Choroid plexus epithelial cell (primary cell): ENCODE data around the gene LTBP1.

Source experiments
- DNase-seq: peaks from one replicate; pipeline ENCODE4 v3.0.0-alpha.2; 2010; ENCODE audit warnings: low read depth
- H3K4me3 ChIP-seq: 2 replicates; pipeline ENCODE4 v1.5.1; 2011; ENCODE audit warnings: low read depth, mild to moderate bottlenecking, control low read depth, low read length, moderate library complexity
- CTCF ChIP-seq: conservative IDR thresholded peaks from 2 replicates; pipeline ENCODE4 v1.5.1; 2011; ENCODE audit warnings: low read depth, mild to moderate bottlenecking, control low read depth, inconsistent platforms, low read length, moderate library complexity

The LTBP1 gene

DNA sequence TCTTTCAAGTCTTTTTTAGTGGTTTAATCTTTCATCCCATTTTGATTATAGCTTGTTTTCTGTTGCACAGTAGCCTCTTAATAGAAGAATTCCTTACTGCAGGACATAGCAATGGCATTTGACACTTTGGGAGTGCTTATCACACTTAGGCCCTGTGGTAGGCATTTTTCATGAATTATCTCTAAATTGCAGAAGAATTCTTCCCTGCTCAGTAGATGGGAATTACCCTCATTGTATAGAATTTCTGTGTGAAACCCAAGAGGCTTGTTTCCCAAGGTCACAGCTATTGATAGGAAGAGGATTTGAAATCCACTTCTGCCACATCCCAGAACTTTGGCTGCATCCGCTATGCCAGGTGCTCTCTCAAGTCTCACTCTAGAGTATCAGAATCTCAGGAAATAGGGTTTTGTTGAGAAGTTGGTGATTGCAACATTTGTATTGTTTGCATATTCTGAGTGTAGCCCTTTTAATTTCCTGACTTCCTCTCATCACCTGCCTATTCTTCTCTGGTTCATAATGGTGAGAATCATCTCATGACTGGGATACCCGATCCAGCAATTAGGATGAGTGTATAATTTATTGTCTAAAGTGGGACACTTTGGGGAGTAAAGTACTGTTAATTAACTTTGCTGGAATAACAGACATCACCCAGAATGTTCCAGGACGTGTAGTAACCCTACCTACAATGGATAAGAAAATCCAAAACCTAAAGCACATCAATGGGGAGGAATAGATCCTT is 274.5 kb downstream of the LTBP1 start:
- no peak for DNase-seq
- TF ChIP-seq CTCF = no peak
- no peak overlapping the region for H3K4me3 ChIP-seq

DNA sequence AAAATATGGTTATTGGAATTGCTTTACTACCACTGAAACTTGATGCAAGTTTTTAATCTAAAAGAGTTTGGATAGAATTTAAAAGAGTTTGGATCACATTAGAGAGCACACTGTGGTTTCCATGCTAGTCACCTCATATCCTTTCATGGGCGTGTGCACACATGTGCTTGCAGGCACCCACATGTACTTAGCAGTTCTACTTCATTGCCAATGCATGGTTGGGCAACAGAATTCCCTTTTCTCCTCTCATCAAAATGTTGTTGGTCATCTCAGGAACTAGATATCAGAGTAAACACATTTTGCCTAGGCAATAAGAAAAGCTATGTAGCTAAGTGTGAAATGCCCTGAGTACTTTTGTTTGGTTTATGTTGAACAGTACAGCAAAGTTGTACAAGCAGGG is 275.6 kb downstream of the LTBP1 start:
- no peak overlapping the region for H3K4me3 ChIP-seq
- no peak for TF ChIP-seq CTCF
- DNase-seq = no peak

- peak; percentile 86 for DNase-seq
- H3K4me3 ChIP-seq = no peak overlapping the region
Observed at GRCh38 chr2:33223856-33224255, 277.1 kb downstream of the LTBP1 start.

DNA sequence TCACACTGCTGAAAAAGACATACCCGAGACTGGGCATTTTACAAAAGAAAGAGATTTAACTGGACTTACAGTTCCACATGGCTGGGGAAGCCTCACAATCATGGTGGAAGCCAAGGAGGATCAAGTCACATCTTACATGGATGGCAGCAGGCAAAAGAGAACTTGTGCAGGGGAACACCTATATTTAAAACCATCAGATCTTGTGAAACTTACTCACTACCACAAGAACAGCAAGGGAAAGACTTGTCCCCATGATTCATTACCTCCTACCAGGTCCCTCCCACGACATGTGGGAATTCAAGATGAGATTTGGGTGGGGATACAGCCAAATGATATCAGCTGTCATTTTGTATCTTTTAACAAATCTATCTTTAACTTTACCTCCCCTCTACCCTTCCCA is 278.6 kb downstream of the LTBP1 start:
- no peak for TF ChIP-seq CTCF
- DNase-seq = no peak
- no peak overlapping the region for H3K4me3 ChIP-seq

More at GRCh38 chr2:33223856-33224255, 277.1 kb downstream of the LTBP1 start:
- TF ChIP-seq CTCF = no peak

DNA sequence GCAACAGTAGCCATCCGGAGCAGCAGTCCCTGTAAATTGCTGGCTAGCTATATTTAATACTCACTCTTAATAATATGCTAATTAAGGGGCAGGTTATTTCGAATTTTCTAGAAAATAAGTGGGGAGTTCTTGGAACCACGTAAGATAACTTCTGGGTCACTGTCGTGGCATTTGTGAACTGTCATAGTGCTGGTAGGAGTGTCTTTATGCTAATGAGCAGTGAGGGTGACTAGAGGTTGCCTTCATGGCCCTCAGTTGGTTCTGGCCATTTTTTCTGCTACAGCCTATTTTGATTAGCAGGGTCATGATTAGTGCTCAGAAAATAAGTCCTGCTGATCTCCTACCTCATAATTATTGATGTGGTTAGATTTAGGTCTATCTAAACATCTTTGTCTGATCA is 279.8 kb downstream of the LTBP1 start:
- DNase-seq = no peak
- H3K4me3 ChIP-seq = no peak overlapping the region
- no peak for TF ChIP-seq CTCF

- no peak overlapping the region for H3K4me3 ChIP-seq
- no peak for TF ChIP-seq CTCF
- DNase-seq = no peak
Observed at GRCh38 chr2:33229646-33230045, 282.9 kb downstream of the LTBP1 start.

DNA sequence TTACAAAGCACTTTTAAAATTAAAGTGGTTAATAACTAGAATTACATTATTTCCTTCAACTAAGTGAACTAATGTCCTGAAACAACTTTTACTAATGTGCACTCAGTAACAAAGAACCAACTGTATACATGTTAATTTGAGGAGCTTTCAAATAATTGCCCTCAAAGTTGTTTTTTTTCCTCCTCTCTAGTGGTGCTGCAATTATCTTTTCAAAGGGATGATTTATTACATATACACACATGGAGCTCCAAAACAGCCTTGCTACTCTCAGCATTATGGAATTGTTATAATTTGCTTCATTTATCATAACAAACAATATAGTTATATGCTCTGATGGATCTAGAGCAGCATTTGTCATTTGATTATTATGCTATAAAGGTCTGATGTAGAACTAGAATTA is 283.4 kb downstream of the LTBP1 start:
- no peak for TF ChIP-seq CTCF
- no peak for DNase-seq
- no peak overlapping the region for H3K4me3 ChIP-seq
